GM19395 (cell line): ENCODE data around the gene SH3BP2.

Experiments
- ATAC-seq: cut with Tn5 transposase; IDR thresholded peaks from one replicate; pipeline ENCODE4 v1.9.1; 2021; ENCODE audit warnings: mild to moderate bottlenecking, moderate library complexity; ENCODE audit not compliant: unreplicated experiment

The SH3BP2 gene

DNA sequence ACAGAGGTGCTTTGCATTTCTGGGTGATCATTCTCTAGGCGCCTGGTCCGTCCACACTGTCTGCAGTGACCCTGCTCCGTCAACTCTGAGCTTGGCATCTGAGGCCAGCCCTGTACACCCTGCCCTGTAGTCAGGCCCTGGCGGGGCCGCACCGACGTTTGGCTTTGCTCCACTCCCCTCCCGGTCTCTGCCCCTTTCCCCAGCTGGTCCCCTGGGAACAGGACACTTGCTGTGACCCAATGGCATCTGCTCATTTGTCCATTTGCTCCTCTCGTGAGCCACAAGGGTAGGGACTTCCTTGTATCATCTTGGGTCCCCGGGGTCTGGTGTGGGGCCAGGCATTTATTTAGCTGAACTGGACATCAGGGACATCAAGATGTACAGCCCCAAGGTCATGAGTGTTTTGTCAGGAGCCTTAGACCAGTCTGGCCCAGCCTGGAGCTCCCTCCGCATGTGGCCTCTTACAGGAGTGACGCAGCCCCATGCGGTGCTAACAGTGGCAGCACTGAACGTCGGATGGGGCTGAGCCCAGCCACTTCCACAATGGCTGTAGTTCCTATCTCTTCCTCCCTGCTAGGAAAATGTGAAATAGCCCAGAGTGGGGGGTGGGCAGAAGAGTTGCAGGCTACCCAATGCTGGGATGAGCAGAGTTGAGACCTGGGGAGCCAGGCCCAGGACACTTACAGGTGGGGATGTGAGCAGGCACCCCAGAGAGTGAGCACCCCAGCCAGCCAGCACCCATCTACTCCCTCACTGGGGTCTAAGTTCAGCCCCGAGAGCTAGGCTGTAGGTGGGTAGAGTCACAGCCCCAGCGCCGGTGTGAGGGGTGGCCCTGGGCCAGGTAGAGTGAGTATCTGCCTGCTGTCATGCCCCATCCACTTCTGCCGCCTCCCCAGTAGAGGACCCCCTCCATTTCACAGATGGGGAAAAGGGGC lies 2.0 kb upstream of the SH3BP2 start:
- ATAC-seq: no peak

DNA sequence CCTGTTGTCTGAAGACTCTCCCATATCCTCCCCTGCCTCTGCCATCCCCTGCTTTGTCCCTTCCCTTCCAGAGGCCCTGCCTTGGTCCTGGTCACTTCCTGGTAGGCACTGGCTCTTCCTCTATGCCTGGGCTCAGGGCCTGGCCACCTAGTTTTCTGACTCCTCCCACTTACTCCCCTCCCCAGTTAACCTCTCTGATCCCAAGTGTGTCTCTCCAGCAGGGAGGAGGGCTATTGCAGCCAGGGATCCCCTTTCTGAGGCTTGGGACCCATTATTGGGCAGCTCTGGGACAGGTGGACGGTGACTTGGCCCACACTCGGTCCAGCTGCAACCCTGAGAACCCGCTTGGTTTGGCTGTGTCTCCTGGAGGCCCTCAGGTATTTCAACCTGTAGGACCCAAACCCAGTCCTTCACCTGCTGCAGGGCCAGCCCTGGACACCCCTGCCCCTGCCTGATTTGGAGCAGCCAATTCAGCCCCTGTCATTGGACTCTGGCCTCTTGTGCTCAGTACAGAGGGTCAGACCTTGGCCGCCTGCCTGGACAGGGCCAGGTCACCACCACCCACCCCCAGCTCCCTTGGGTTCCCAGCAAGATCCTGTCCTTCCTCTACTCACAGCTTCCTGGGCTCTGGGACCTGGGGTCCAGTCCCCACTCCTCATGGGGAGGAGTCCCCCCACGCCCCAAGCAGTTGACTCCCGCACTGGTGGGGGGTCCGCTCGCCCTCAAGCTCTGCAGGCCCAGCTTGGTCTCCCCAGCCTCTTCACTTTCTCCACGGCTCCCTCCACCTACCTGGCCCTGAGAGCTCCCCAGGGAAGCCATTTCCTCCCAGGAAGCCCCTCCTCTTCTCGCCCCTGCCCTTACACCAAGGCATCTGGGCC lies 1.1 kb upstream of the SH3BP2 start:
- no peak for ATAC-seq

DNA sequence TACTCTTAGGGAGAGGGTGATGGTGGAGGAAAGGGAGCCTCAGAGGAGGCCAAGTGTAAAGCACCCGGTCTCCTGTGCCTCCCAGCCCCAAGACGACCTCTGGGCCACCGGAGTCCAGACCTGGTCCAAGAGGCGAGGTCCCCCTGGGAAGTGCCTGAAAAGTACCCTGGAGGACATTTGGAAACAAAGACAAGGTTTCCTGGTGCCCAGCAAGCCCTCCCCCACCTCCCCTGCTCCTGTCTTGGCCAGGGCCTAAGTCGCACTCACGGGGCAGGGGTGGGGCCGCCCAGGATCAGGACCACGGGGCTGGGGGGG lies 532 bp upstream of the SH3BP2 start:
- no peak for ATAC-seq

DNA sequence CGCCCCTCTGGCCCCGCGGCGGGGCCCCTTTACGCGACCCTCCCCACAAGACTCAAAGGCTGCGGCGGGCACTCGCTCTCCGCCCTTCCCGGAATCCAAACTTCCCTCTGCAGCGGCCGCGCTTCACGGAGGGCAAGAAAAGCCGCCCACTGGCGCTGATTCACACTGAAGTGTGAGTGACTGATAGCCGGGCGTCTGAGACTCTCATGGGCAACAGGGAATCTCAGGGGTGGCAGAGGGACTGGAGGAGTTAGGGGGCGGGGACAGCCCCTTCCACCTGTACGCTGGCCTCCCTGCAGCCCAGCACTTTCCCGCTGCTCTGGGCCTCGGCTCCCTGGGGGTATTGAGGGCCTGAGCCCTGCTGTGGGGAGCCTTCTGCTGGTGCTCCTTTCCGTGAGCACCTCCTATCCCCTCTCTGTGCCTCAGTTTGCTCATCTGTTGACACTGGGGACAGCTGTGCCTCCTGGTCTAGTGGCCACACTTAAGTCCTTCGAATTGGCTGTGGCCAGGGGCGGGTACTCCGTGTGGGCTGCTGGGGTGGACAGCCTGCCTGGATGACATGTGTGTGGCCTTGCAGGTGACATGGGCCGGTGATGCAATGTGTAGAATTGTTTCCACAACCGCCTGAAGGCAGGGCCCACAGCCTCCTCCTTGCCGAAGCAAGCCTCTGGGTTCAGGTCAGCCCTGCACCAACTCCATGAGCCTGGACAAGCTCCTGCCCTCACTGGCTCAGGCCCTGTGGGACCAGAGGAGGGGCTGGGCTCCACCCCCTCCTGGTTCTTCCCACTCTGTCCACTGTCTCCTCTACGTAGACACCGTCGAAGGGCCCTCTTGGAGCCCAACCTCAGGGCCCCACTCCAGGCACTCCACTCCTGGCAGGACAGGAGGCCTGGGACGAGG lies 951 bp downstream of the SH3BP2 start:
- no peak for ATAC-seq

DNA sequence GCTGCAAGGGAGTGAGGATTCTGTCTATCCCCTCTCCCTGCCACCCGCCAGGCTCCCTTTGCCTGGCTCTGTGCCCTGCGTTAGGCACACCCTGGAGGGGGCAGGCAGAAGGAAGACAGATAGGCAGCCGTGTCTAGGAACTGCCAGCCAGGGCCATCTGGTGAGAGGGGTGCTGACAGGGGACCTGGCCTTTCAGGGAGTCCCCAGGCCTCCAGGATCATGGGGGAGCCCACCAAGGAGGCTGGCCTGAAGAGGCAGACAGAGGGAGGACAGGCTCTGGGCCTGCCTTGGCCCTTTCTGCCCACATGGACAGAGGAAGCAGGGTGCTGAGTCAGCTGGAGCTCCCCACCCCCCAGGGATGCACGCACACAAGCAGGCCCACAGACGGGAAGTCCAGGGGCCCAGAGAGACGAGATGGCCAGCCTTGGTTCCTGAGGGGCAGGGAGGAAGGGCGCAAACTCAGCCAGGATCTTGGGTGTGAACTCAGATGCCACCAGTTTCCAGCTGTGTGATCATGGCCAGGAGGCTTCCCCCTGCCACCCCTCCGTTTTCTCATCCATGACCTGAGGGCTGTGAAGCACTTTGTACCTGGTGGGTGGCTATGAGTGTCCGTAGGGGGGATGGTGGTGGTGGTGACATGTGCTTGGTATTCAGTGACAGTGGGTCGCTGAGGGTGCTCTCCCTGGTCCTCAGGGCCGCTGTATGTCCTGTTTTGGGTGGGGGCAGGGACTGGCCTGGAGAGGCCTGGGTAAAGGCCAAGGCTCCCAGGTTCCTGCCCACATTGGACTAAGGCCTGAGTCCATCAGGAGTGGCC lies 1.8 kb downstream of the SH3BP2 start:
- ATAC-seq: no peak

DNA sequence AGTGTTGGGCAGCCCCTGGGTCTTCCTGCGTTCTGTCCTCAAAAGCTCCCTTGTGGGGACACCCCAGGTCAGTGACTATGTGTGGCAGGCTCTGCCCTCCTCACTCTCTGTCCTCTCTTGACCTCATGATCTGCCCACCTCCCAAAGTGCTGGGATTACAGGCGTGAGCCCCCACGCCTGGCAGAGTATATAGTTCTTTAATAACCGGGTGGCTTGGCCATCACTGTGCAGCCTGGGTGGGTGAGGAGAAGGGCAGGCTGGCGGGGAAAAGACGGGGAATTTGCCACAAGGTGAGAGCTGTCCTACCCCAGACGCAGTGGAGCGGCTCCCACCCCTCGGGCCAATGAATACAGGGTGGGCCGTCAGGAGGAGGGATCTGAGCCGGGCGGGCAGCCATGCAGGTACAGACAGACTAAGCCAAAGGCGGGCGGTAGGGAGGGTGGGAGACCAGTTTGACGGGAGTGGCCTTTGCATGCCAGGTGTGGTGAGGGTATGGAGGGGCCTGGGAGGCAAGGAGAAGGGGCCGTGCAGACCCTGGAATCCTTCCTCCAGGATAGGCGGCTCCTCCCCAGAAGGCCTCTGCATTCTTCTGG lies 2.5 kb downstream of the SH3BP2 start:
- no peak for ATAC-seq

DNA sequence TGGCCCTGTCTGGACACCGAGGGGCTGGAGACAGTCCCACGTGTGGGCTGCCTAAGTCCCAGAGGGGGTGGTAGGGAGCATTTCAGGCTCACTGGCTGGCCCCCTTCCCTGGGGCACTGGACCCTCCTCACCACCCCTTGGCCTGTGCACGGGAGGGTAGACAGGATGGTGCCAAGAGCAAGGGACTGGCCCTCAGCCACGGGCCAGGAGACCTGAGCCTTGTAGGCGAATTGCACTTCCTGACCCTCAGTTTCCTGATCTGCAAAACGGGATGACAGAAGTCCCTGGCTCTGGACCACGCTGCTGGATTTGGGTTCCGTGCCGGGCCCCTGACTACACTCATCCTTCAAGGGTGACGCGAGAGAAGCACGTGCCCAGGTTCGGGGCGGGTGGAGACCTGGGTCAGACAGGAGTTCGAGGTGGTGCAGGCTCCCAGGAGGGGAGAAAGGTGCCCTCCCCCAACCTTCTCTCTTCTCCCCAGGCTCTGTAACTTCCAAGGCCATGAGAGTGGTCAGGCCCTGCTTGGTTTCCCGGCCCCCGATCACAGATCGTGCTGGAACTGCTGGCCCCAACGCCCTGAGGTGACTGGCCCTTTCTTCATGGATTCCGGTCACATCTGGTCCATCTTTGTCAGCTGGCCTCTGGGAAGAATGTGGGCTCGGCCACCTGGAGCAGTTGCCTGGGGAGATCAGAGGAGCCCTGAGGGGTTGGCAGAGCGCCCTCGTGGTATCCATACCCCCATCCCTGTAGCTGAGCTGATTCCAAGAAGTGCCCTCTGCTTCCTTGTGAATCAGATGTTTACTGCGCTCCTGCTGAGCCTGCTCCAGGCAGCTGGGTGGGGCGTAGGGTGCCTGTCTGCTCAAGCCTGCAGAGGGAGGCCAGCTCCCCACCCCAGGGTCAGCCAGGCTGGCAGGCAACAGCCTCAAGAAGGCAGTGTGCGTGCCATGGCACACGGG lies 3.3 kb downstream of the SH3BP2 start:
- no peak for ATAC-seq

DNA sequence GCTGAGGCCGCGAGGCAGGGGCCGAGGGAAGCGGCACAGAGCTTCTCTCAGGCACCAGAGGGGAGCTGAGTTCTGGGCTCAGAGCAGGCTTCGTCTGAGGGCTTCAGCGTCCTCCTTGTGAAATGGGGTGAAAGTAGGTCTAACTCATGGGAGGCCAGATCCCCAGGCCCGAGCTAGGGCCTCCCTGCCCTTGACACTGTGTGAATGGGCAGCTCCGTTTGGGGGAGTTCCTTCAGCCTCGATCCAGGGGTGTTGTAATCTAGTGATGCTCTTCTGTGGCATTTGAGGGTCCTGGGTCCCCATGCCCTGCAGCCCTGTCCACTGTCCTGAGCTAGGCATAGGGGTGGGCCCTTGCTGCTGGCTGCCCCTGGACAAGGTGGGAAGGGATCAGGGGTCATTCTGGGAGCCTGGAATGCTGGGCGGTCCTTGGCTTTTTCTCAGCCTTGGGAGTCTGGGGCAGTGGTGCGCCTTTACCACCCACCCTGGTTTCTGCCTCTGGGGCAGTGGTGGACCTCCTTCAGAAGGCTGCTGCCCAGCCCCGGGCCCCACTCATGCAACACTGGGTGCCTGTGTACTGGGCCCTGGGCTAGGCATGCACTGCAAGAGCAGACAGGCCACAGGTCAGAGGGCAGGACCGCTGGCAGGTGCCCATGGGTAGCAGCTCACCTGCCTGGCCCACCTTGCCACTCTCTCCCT lies 4.1 kb downstream of the SH3BP2 start:
- no peak for ATAC-seq

DNA sequence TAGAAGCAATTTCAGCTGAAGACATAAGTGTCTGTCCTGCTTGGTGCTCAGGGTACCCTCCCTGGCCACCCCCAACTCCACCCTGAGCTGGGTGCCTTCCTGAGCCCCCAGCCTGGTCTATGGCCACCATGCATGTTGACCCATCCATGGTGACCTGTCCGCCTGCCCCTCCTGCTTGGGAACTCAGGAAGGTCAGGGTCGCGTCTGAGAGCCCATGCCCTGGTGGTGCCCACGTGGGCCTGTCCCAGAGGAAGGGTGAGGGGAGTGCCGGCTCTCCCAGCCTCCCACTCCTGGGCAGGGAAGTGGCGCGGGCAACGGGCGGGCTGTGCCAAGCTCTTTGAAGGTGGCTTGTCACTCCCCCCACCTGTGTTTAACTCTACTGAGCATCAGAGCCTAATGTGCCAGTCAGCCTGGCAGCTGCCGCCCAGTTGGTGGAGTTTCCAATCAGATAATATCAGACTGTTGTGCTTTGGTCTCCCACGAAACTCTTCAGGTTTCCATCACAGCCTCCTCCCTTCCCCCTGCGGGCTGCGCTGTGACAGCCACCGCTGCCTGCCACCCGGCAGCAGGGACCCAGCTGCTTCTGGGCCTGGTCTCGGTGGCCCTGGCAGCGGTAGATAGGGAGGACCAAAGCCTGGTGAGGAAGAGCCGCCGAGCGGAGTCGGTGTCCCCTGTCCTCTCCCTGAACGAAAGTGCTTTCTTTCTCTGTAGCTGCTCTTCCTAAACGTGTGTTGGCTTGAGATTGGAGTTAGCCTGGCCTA lies 4.8 kb downstream of the SH3BP2 start:
- peak; percentile 2 for ATAC-seq

DNA sequence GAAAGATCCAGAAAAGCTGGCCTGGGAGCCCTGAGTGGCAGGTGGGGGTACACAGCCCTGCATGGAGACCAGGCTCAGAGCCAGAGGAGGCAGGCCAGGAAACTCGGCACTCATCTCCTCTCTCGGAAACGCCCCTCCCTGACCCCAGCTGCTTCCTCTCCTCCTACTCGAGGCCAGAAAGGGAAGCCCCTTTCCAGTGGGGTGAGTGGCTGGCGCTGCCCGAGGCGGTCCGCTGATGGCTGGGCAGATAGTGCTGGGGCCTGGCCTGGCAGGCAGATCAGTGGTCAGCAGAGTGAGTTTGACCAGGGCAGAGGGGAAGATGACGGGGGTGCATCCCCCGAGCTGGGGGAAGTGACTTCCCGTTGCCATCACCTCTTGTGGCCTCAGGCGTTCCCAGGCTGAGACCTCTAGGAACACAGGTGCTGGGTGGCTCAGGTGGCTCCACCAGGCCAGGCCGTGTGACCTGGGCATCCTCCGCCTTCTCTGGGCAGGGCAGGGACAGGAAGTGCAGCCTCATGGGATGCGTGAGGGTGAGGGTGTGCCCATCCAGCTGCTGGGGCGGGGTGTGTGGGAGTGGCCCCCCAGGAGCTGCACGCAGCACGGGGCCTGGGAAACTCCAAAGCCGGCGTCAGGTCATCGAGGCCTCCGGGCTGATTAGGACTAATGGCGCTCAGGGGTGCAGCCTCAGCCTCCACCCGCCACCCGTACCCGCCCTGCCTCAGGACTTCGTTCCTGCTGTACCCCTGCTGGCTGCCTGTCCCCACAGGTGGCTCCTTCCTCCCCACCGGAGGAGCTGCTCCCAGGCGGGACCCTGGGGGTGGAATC lies 5.7 kb downstream of the SH3BP2 start:
- peak; percentile 51 for ATAC-seq

DNA sequence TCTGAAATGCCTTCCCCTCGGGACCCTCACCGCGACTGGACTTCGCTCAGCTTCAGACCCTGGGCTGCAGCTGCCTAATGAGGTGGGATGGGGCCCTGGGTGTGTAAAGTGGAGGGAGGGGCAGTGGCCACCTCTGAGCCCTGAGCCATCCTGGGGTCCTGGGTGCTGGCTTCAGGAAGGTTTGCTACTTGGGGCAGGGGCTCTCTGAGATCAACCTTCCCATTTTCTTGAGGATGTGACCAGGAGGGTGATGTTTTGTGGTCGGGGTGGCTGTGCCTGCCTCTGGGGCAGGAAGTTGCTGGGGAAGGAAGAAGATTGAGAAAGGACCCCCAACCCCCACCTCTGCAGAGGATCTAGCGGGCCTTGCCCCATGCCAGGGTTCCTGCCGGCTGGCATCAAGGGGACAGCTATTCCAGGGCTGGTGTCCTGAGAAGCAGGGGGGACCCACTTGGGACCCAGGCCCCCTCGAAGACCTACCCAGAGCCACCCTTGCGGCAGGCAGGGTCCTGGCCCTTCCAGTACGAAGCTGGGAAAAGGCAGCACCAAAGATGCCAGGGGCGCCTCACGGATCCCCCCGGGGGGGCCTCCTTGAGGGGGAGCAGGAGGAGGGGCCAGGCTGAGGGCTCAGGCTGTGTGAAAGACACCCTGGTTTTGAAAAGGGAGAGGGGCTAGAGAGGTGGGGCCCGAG lies 6.5 kb downstream of the SH3BP2 start:
- no peak for ATAC-seq

DNA sequence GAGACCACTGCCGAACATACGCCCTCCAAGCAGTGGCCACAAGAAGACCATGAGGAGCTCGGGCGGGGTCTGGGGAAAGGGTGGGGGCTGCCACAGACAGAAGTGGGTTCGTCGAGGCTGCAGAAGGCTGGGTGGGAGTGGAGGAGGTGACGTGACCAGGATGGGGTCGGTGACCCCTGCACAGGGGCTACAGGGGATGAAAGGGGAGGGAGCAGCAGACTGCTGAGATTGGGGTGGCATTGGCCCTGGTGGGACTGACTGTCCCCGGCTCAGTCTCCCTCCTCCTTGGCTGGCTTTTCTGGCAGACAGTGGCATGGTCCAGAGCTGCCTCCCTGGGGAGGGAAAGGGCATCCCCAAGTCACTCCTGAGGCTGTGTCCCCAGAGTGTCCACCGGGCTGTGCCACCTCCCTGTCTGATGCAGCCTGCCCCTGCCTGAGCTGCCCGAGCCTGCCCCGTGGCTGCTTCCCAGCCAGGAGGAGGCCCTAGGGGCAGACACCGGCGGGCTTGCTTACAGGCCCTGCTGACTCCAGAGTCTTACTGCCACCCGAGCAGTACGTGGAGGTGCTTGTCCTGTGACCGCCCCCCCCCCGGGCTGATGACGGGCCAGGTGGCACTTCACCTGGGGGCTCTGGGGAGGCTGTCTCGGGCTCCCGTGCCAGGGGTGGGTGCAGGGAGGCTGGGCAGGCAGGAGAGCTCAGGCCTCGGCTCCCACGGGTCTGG lies 7.2 kb downstream of the SH3BP2 start:
- ATAC-seq: no peak

DNA sequence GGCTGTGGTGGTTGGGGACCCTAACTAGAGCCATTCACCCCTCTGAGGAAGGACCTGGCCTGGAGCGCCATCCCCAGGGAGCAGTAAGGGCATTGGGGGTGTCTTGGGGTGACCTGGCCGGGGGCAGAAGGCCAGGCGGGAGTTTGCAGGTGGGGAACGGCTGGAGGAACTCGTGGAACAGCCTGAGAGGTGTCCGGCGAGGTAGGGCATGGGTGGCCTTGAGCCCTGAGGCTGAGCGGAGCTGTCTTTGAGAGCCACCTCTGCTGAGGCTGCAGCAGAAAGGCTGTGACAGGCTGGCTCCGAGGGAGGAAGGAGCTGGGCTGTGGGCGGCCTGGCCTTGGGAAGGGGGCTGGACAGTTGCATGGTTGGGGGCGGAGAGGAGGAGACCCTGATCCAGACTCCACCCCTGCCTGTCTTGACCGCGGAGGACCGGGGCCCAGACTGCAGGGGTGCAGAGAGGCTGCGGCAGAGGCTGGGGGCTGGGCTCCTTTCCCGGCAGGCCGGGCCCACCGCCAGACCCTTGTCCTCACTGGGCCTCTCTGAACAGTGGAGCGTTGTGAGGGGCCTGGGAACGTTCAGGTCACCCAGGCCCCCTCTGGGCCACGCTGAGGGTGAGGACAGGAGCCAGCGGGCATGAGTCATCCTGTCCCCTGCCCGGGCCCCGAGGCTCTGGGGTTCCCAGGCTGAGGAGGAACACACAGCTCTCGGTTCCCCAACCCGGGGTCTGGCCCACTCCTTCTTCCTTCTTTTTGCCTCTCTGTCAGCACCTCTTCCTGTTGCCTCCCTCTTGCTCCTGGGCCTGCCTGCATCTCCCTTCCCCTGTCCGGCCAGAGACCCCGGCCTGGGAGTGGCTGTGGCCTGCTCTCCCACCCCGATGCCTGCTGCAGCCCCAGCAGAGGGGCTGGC lies 8.1 kb downstream of the SH3BP2 start:
- ATAC-seq: no peak
